HG03378 (cell line): ENCODE data around the gene UBE2J2.

Experiments
- ATAC-seq: cut with Tn5 transposase; IDR thresholded peaks from one replicate; pipeline ENCODE4 v1.9.1; 2021; ENCODE audit warnings: mild to moderate bottlenecking, moderate library complexity; ENCODE audit not compliant: unreplicated experiment

Gene UBE2J2

DNA sequence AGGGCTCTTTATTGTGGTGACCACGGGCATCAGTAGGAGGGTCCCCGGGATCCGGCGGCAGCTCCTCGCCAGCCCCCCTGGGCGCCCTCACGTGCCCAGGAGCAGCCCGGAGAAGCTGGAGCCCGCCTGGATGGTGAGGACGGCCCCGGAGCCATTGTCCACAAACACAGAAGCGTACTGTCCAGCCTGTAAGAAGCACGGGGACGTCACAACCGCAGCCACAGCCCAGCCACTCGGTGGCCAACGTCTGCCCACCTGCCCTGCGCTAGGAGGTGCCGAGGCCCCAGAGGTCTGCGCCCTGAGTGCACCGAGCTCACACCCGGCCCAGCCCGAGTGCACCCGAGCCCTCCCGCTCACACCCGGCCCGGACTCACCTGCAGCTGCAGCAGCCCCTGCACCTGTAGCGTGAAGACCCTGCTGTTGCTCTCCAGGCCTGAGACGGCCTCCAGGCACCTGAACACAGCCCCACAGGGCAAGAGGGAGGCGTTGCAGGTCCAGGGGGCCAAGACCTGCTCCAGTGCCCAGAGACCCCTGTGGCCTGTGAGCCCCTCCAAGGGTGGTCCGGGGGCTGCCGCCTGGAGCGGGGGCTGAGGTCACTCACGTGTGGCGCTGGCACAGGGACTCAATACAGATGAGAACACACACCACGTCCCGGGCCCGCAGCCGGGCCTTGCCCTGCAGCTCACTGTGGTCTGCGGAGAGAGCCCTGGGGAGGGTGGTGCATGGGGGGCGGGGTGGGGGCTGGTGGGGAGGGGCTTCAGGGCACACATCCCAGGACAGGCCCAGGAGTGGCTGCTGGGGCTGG is 31.0 kb downstream of the UBE2J2 start:
- ATAC-seq = no peak

DNA sequence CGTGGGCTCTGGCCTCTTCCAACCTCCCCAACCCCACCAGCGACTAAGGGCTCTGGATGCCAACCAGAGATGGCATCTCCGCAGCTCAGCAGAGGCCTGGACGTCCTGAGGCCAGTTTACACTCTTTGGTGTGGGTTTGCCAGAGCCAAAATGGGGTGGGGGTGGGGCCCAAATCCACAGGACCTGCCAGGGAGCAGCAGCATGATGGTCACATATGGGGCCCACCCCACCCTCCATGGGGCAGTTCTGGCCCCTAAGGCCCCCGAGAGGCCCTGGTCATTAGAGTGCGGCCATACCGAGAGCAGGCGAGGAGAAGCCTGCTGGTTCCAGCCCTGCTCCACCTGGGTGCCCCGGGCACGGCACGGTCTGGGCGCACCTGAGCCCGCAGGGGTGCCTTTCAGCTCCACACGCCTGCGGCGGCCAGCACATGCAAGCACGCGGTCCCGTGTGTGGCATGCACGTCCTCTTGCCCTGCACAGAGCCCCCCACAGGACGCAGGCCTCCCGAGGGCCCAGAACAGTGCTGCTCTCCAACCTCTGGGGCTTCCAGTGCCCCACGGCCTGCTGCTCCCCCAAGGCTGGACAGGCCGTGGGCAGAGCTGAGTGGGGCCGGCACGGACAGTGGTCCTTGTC is 31.9 kb downstream of the UBE2J2 start:
- ATAC-seq = no peak

DNA sequence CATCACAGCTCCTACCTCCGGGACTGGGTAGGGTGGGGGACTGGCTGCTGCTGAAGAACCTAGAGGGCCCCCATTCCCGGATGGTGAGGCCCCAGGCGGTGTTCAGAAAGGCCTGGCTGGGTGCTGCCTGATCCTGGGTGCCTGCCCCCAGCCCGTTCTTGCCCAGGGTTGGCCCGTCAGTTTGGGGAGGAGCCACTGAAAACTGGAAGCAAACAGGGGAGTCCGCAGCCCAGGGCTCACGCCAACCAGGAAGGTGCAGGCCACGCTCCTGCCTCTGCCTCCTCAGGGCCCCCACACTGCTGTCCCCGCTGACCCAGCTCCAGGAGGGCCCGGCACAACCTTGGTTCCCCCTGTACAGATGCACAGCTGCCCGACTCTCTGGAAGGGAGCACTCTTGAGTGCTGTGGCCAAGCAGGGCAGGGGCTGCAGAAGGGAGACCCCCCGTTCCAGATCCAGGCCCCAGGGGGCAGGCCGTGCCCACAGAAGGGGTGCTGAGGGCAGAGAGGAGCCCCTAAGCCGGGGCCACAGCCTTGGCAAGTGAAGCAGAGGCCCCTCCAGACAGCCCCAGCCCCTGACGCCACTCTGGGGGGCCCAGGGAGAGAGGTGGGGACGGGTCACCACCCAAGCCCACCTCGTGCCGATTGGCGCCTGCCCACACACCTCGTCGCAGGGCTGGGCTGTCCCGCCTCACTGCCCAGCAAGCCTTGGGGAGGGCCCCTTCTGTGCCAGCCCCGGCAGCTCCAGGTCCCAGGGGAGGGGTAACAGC is 32.6 kb downstream of the UBE2J2 start:
- ATAC-seq = no peak

DNA sequence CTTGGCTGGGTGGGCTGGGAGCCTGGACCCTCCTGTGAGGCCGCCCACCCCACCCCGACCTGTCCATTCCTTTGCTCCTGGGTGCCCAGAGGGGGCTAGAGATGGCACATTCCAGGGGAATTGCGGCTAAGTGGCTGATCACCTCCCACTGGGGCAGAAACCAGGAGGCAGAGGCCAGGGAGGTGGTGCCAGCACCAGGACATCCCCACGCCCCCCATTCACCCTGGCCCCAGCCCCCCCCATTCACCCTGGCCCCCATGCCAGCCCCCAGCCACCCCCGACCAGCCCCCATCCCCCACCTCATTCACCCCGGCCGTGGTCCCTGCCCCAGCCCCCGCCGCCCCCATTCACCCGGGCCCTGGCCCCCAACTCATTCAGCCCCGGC is 33.3 kb downstream of the UBE2J2 start:
- no peak for ATAC-seq

DNA sequence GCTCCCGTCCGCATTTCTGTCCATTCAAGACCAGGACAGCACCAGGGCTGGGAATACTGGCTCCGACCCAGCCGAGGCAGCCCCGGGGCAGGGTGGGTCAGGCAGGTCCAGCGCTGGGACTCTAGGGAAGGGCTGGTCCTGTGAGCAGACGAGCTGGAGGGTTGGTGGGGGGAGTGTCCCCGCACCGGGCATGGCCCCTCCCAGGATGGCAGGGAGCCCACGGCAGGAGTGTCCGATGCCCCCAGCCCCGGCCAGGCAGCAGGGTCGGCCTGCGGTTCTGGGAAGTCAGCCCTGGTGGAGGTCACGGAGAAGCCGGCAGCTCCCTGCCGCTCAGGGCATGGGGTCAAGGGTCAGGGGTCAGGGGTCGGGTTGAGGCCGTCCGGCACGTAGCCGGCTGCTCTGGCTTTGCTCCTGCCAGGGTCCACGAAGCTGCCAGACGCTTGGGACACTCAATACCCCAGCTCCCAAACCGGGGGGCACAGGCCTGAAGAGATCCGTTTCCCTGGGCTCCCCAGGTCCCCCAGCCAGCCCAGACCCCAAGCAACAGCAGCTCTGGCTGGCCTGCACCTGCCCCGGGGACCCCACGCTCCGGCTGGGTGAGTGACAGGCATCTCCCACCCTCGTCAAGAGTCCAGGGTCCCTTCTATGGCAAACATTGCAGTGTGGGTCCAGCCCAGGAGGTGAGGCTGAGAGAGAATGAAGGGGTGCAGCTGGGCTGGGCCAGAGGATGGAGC is 33.9 kb downstream of the UBE2J2 start:
- no peak for ATAC-seq

DNA sequence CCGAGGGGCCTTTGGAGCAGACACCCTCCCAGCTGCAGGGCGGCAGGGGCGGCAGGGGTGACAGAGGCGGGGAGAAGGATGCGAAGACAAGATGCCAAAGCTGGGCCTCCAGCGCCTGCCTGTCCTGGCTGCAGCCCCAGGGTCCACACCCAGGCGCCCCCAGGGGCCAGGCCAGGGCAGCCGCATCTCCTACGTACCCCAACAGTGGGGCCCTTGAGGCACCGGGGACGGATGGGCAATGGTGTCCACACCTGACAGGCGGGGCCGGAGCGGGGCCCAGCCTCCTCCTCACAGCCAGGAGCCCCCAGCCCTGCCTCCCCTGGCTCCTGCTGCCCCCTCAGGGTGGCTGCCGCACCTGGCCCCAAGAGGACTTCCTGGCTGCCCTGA is 34.4 kb downstream of the UBE2J2 start:
- no peak for ATAC-seq

DNA sequence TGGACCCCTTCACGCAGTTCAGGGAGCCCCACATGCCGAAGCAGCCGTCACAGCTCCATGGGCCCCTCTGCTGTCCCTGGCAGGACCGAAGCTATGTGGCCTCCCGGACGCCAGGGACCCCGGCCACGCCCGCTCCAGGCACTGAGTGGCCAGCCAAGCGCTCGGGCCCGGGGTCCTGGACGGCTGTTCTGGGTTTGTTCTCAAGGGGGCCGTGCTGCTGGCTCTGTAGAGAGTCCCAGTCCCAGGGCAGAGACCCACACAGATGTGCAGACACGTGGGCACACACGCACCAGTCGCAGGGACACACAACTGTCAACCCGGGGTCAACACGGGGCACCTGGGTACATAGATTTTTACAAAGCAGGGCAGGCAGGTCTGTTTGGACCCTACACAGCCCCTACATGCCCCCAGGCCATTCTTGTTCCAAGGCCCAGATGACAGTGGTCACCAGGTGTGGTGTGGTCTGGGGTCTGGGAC is 34.9 kb downstream of the UBE2J2 start:
- no peak for ATAC-seq

DNA sequence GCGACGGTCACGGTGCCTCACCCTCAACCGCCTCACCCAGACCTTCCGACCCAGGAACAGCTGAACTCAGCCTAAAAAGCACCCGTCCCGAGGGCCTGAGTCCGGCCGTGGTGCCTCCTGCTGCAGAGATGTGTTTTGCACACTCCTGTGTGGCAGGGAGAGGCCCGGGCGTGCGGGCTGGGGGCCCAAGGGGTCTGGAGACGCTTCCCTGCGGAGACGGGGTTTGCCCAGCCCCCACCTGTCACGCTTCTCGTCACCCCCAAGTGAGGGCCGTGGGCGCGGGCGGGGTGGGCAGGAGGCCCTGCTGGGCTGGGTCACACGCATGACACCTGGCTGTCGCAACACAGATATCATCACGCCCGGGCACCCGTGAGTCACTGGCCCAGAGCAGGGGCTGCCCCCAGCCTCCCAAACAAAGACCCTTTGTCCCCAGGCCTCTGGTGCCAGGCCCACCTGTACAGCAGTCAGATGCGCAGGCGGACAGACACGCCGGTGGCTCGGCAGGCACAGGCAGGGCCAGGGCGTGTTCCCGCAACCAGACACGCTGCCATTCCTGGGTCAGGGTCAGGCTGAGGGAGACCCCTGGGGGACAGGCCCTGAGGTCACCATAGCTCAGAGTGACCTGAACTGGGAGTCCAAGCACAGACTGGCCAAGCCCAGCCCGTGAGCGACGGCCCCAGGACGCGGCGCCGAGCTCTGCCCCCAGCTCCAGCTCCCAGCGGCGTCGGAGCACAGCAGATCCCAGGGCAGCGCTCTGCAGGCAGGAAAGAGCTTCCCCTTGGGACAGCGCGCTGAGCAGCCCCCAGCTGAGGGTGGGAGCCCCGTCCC is 35.6 kb downstream of the UBE2J2 start:
- no peak for ATAC-seq

DNA sequence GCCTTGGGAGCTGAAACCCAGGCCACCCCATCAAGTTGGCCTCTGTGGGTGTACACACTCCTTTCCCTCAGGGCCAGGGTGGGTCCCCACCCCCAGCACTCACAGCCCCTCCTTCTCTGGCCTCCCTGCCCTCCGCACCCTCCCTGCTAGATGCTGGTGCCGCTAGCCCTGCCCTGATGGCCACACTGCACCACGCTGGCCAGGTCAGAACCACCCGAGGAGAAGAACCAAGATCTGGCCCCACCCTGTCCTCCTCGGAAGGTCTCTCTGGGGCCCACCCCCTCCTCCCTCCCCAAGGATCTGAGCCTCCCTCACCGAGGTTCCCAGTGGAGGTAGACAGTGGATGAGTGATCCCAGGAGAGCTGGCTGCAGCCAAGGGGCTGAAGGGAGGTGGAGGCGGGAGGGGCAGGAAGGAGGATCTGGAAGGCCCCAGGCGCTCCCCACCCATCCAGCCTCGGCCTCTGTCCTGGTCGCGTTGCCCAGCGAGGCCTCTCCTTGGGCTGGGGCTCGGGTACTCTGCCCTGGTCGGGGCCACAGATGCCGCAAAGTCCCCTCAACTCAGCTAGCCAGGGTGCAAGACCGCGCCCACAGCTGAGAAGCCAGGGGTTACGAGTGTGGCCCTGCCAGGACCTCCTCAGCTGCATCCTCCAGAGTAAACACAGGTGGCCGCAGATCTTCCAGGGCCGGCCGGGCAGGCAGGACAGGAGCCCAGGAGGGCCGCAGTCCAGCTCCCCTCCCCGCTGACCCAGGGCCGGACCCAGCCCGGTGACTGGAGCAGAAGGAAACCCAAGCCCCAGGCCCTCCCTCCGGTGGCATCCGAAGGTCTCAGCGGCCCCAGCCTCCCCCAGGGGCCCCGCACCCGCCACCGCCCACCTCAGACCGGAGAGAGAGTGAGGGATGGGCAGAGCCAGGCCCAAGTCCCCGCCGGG is 36.4 kb downstream of the UBE2J2 start:
- no peak for ATAC-seq

DNA sequence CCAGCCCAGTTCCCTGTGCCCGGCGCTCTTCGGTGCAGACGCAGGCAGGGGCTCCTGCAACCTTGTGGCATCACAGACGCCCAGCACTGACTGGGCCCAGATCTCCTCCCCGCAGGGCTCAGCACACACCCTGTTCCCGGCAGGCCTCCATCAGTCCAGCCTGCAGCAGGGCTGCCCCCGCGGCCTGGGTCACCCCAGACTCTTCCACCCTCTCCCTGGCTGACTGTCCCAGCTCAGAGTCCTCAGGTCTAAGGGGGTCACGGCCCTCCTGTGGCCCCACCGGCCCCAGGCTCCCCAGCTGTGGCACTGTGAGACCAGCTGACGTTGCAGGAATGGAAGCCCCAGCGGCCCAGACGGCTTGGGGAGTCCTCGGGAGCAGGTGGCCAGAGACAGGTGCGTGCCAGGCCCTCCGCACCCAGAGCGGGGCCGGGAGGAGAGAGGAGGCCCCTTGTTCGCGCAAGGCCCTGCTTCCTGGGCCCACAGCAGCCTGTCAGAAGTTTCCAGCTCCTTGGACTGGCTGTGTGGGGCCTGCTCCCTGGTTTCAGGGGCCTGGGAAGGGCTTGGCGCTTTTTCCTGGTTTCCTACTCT is 37.4 kb downstream of the UBE2J2 start:
- ATAC-seq = no peak

DNA sequence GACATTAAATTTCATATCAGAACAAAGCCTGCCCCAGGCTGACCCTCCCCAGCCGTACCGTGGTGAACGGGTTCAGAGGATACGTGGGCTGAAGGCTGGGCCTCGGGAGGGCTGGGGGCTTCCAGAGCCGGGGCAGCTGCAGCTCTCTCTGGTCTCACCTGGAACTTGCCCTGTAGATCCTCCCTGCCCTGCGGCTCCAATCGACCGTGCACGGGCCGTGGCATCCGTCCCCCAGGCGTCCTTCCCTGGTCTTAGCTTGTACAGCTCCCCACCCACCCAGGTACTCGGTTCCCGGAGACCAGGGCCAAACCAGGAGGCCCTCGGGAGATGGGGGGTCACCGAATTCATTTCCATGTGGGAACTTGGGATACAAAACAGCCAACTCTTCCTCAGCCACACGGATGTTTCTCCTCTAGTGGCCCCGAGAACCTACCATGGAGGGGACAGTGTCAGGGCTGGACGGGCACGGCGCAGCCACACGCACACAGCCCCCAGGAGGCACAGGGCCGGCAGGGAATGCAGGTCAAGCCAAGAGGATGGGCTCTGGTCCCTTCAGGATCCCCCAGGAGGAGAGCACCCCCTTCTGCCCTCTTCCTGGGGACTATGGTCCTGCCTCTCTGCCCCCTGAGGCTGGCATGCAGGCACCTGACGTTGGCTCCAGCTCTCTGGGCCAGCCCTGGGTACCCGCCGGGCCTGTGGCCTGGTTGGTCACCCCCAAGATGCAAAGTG is 38.5 kb downstream of the UBE2J2 start:
- ATAC-seq = no peak

DNA sequence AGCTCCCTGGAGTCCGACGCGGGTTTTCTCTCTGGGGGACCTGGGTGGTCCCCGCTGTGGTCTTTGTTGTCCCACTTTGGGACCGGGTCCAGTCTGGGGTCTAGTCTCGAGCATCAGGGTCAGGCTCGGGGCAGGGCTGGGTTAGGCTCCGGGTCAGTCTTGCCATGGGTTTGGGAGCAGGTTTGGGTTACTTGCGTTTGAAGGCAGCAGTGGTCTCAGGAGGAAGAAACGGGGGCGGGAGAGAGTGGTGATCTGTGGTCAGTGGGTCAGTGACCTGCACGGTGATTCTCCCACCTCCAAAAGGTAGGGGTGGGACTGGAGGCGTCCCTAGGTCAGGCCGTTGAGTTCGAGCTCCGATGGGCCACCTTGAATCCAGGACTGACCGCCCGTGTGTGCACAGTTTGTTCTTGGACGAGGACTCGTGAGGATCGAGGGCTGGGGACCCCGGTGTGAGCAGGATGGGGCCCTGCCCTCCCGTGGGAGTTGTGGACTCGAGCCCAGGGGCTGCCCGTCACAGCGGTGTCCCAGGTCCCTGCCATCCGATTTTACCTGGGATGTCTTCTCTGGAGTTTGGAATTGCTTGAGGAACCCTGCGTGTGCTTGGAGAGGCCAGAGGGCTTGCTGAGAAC is 39.4 kb downstream of the UBE2J2 start:
- ATAC-seq = no peak

DNA sequence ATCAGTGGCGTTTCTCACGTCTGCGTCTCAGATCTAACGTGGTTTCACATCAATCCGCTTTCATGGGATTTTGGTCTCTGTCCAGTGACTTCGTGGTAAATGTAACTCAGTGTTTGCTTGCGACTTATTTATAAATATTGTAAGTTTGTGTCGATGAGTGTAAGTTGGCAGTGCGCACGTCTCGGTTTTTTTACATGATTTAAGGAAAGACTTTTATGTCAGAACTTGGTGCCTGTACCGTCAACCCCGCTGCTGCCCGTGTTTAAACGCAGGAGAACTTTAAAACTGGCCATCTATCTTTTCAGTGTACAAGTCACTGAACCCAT is 40.1 kb downstream of the UBE2J2 start:
- ATAC-seq = no peak

DNA sequence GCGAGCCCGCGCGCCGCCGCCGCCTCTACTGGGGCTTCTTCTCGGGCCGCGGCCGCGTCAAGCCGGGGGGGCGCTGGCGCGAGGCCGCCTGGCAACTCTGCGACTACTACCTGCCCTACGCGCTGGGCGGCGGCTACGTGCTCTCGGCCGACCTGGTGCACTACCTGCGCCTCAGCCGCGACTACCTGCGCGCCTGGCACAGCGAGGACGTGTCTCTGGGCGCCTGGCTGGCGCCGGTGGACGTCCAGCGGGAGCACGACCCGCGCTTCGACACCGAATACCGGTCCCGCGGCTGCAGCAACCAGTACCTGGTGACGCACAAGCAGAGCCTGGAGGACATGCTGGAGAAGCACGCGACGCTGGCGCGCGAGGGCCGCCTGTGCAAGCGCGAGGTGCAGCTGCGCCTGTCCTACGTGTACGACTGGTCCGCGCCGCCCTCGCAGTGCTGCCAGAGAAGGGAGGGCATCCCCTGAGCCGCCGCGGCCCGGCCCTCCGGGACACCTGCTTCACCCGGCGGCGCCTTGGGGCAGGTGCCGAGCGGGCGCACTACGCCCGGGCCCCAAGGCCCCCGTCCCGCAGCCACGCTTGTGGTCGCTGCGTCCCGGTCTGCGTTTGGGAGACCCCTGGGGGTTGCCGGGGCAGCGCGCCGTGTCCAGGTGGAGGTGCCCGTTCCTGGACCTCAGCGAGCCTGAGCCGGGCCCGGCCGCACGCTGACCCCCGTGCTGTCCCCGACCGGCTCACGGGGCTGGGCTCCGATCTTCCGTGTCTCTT is 40.7 kb downstream of the UBE2J2 start:
- no peak for ATAC-seq

DNA sequence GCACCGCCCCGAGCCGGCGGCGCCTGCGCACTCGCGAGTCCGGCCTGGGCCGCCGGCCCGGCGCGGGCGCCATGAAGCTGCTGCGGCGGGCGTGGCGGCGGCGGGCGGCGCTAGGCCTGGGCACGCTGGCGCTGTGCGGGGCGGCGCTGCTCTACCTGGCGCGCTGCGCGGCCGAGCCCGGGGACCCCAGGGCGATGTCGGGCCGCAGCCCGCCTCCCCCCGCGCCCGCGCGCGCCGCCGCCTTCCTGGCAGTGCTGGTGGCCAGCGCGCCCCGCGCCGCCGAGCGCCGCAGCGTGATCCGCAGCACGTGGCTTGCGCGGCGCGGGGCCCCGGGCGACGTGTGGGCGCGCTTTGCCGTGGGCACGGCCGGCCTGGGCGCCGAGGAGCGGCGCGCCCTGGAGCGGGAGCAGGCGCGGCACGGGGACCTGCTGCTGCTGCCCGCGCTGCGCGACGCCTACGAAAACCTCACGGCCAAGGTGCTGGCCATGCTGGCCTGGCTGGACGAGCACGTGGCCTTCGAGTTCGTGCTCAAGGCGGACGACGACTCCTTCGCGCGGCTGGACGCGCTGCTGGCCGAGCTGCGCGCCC is 41.4 kb downstream of the UBE2J2 start, which contains the start of gene B3GALT6:
TSS of gene B3GALT6 (plus strand) at position 30 of the 588 bp plus-strand sequence. CDS start at position 72, 42 bp downstream.
- no peak for ATAC-seq

DNA sequence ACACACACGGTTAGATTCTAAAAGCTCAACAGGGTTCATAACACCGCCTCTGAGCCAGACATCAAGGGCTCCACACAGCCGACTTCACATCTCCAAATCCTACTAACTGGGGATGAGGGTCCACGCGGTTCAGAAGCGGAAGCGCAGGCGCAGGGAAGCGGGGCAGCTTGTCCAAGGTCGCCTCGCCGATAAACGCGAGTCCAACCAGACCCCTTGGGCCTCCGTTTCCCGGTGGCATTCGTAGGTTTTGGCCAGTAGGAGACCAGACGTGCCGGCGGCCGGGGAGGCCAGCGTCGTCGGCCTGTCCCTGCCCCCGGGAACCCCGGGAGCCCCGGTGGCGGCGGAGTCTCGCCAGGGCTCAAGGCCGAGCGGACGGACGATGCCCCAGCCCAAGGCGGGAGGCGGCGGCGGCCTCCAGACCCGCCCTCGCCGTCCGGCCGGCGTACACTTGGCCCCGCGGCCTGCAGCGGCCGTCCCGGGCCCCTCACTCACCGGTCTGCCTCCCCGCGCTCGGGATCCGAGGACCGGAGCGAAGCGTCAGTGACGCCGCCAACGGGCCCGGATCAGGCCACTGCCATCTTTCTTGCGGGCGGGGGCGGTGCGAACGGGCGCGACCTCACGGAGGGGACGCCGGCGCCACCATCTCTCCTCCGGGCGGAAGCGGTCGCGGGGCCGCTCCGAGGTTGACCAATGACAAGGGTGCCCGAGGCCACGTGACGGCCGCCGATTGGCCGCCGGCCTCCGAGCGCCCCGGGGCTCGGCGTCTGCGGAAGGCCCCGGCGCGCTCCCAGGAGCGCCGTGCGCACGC is 42.0 kb downstream of the UBE2J2 start, which contains the start of gene SDF4:
TSS of gene SDF4 (minus strand) at position 602 of the 808 bp plus-strand sequence. CDS start 3,229 bp downstream, outside the sequence.
- peak; percentile 73 for ATAC-seq
